A673 (cell line): ENCODE data around the gene CGNL1. TPM values are rescaled to one million over a fixed set of nuclear protein-coding genes. Genes with fewer than 3 reads are reported as not detected.

Experiments used
- BruUV-seq: library from RNA; stranded (reverse); fragments of 400-500 nt; replicated peaks from 2 replicates; lab custom pipeline; 2021; lab: Mats Ljungman, UMichigan
- CTCF ChIA-PET: fragments of 300-600 bp; sonication (Branson Sonifier 250); formaldehyde crosslinking; loops from one replicate; lab custom pipeline; 2022; ENCODE audit warnings: antibody characterized with exemption; lab: Charles Lee
- POLR2A ChIA-PET: fragments of 300-600 bp; sonication (Branson Sonifier 250); formaldehyde crosslinking; loops from one replicate; lab custom pipeline; 2022; ENCODE audit warnings: antibody characterized with exemption; ENCODE audit not compliant: low non-redundant PET; lab: Charles Lee
- DNase-seq: peaks from one replicate; pipeline ENCODE4 v3.0.0-alpha.2; 2015; ENCODE audit warnings: low spot score
- H3K27ac ChIP-seq: fragments of 200-600 bp; sonication (generic); 2 replicates; pipeline ENCODE4 v1.5.1; 2016; ENCODE audit warnings: mixed run types, low read depth, mild to moderate bottlenecking, mixed read lengths, antibody characterized with exemption, low read length; ENCODE audit not compliant: poor library complexity, severe bottlenecking
- H3K27me3 ChIP-seq: fragments of 200-600 bp; sonication (generic); replicated peaks from 2 replicates; pipeline ENCODE4 v1.6.1; 2017; ENCODE audit warnings: mixed run types, low read depth, mild to moderate bottlenecking, mixed read lengths, antibody characterized with exemption, low read length; ENCODE audit not compliant: insufficient read depth, poor library complexity
- H3K36me3 ChIP-seq: fragments of 200-600 bp; sonication (generic); 2 replicates; pipeline ENCODE4 v1.6.1; 2016; ENCODE audit warnings: mixed run types, mild to moderate bottlenecking, mixed read lengths, antibody characterized with exemption, low read length; ENCODE audit not compliant: insufficient read depth, poor library complexity, severe bottlenecking
- H3K4me1 ChIP-seq: fragments of 200-600 bp; sonication (generic); 2 replicates; pipeline ENCODE4 v1.6.1; 2017; ENCODE audit warnings: mixed run types, mild to moderate bottlenecking, mixed read lengths, antibody characterized with exemption, low read length; ENCODE audit not compliant: insufficient read depth, poor library complexity, severe bottlenecking
- H3K4me3 ChIP-seq: fragments of 200-600 bp; sonication (generic); 2 replicates; pipeline ENCODE4 v1.5.1; 2016; ENCODE audit warnings: low read depth, mixed run types, mild to moderate bottlenecking, mixed read lengths, low read length; ENCODE audit not compliant: poor library complexity, severe bottlenecking
- H3K9me3 ChIP-seq: fragments of 200-600 bp; sonication (generic); 2 replicates; pipeline ENCODE4 v1.6.1; 2016; ENCODE audit warnings: mixed run types, low read depth, mild to moderate bottlenecking, mixed read lengths, antibody characterized with exemption, low read length; ENCODE audit not compliant: poor library complexity, severe bottlenecking
- EZH2 ChIP-seq: fragments of 200-600 bp; sonication (generic); IDR thresholded peaks from 2 replicates; pipeline ENCODE4 v1.6.1; 2017; ENCODE audit warnings: borderline replicate concordance, low read depth, mild to moderate bottlenecking, mixed read lengths, antibody characterized with exemption, low read length; ENCODE audit not compliant: poor library complexity, severe bottlenecking
- intact Hi-C: fragments of 100-400 bp; cut with micrococcal nuclease; formaldehyde crosslinking; loops from one replicate; pipeline ENCODE4 v1.10.0; 2022; ENCODE audit not compliant: unreplicated experiment
- total RNA-seq: library from RNA; stranded (reverse); gene quantifications from 2 replicates; pipeline ENCODE4 v1.2.3, GENCODE V29; 2021
- TF ChIP-seq, protein P1 (sequence below): fragments of 300-800, 200-600 bp; sonication (generic); conservative IDR thresholded peaks from 2 replicates; pipeline ENCODE4 v1.5.1; 2017; ENCODE audit warnings: low read depth, mild to moderate bottlenecking, antibody characterized with exemption, low read length, moderate library complexity, mixed read lengths

Gene CGNL1
- total RNA-seq, 1 experiment from 2014 or later = 0.58 TPM

DNA sequence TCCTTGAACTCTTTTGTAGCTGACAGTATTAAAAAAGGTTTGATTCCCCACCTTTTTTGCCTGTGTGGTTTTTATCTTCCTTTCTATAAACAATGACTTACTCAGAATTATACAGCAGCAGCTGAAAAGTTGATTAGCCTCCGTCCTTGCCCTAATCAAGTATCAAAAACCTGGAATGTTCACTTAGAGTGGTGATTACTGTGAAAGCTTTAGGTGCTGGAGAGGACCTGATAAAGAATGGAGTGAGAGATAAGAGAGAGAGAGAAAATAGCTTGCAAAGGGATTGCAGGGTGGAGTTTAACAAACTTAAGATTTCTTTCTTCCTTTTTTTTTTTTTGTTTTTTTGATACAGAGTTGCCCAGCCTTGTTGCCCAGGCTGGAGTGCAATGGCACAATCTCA is 6.7 kb downstream of the CGNL1 start:
- BruUV-seq = no TSS peak
- H3K4me3 ChIP-seq = no peak overlapping the region
- no peak overlapping the region for H3K27ac ChIP-seq
- no peak for DNase-seq
- TF ChIP-seq EZH2 = no peak
- TF ChIP-seq, protein P1, sequence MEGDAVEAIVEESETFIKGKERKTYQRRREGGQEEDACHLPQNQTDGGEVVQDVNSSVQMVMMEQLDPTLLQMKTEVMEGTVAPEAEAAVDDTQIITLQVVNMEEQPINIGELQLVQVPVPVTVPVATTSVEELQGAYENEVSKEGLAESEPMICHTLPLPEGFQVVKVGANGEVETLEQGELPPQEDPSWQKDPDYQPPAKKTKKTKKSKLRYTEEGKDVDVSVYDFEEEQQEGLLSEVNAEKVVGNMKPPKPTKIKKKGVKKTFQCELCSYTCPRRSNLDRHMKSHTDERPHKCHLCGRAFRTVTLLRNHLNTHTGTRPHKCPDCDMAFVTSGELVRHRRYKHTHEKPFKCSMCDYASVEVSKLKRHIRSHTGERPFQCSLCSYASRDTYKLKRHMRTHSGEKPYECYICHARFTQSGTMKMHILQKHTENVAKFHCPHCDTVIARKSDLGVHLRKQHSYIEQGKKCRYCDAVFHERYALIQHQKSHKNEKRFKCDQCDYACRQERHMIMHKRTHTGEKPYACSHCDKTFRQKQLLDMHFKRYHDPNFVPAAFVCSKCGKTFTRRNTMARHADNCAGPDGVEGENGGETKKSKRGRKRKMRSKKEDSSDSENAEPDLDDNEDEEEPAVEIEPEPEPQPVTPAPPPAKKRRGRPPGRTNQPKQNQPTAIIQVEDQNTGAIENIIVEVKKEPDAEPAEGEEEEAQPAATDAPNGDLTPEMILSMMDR = no peak
- no peaks in the 10 kb centered on the region for H3K36me3 ChIP-seq
- intact Hi-C loops = no loop called here
- H3K27me3 ChIP-seq = no peaks in the 10 kb centered on the region
- CTCF ChIA-PET = interaction anchor here (0.6 kb wide), 2 partner anchors 16 to 98 kb away, joined by 4 to 8 read pairs; no protein-coding TSS in a partner anchor
- H3K4me1 ChIP-seq = no peaks in the 10 kb centered on the region
- POLR2A ChIA-PET = no interaction called here
- H3K9me3 ChIP-seq = no peaks in the 10 kb centered on the region

DNA sequence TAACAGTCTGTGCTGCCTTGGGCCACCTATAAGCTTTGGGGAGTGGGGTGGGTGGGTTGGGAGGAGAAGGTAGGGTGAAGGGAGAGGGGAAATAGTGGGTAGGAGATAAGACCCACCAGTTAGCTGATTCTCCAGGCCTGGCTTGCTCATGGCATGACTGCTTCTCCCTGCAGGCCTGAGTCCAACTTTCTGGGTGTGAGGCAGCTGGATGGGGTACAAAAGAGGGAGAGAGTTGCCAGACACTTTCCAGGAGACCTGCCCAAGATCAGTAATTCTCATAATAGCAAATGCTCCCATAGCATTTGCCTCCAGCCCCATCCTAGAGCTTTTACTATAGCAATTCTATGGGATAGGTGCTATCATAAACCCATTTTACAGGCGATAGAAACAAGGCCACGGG is 7.7 kb downstream of the CGNL1 start:
- intact Hi-C loops = no loop called here
- no peak for DNase-seq
- no TSS peak for BruUV-seq
- H3K36me3 ChIP-seq = no peaks in the 10 kb centered on the region
- ChIA-PET CTCF (interaction anchor here (0.6 kb wide), 1 partner anchor 121 kb away, joined by 3 read pairs; no protein-coding TSS in a partner anchor), POLR2A (no interaction called here)
- no peak overlapping the region for H3K27ac ChIP-seq
- H3K4me1 ChIP-seq = no peaks in the 10 kb centered on the region
- H3K9me3 ChIP-seq = no peaks in the 10 kb centered on the region
- H3K4me3 ChIP-seq = no peak overlapping the region
- no peaks in the 10 kb centered on the region for H3K27me3 ChIP-seq
- no peak for TF ChIP-seq EZH2
- TF ChIP-seq, protein P1 = no peak

DNA sequence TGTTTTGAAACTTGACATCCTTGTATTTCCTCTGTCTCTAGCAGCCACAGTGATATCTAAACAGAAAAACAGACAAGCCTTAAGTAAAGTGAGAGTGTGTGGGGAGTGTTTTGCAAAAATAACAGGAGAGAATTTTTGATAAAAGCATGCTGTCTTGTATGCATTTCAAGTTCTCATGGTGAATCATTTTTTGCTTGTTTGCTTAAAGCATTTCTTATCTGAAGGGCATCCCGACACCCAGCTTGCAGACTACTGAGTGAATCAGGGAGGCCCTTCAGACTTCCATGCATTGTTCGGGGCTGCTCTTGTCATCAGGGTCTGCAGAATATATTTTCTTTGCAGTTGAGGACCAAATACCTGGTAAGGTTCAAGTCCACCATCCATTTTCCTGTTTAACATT is 8.5 kb downstream of the CGNL1 start:
- CTCF ChIA-PET = no interaction called here
- intact Hi-C loops = no loop called here
- H3K9me3 ChIP-seq = no peaks in the 10 kb centered on the region
- BruUV-seq = no TSS peak
- no peak for DNase-seq
- no peaks in the 10 kb centered on the region for H3K27me3 ChIP-seq
- H3K4me3 ChIP-seq = no peak overlapping the region
- no peak overlapping the region for H3K27ac ChIP-seq
- POLR2A ChIA-PET = no interaction called here
- no peak for TF ChIP-seq EZH2
- TF ChIP-seq, protein P1 = no peak
- H3K4me1 ChIP-seq = no peaks in the 10 kb centered on the region
- H3K36me3 ChIP-seq = no peaks in the 10 kb centered on the region
